Tibial artery (tissue), 4 donors: Measurements from ENCODE around the gene NCAM1.

Experiments used
- DNase-seq, 2 donors: peaks; one replicate each; pipeline ENCODE4 v3.0.0-alpha.2; 2019
- H3K27ac ChIP-seq, 2 donors: fragments of 200-600 bp; sonication (generic) in 1 of 2; 1 replicate in 1 of 2; 2 replicates in 1 of 2; pipeline ENCODE4 v1.5.1; 2018 to 2019; ENCODE audit warnings: mild to moderate bottlenecking in 1 of 2
- H3K27me3 ChIP-seq, 2 donors: fragments of 200-600 bp; sonication (generic) in 1 of 2; one replicate each; pipeline versions ENCODE4 v1.5.1 to v1.6.0; 2016 to 2019
- H3K36me3 ChIP-seq, 3 donors: fragments of 200-600 bp; sonication (generic) in 2 of 3; one replicate each; pipeline ENCODE4 v1.5.1; 2016 to 2019; ENCODE audit warnings: mild to moderate bottlenecking in 2 of 3
- H3K4me1 ChIP-seq, 4 donors: fragments of 200-600 bp; sonication (generic) in 2 of 4; 1 replicate in 3 of 4; 2 replicates in 1 of 4; pipeline ENCODE4 v1.5.1; 2016 to 2019
- H3K4me3 ChIP-seq, 2 donors: fragments of 200-600 bp; sonication (generic) in 1 of 2; 1 replicate in 1 of 2; 2 replicates in 1 of 2; pipeline ENCODE4 v1.5.1; 2018 to 2019; ENCODE audit warnings: mild to moderate bottlenecking in 2 of 2
- H3K9me3 ChIP-seq, 3 donors: fragments of 200-600 bp; sonication (generic) in 1 of 3; one replicate each; pipeline ENCODE4 v1.5.1; 2016 to 2019
- CTCF ChIP-seq, 2 experiments: fragments of 200-600 bp in 1 of 2; fragments of 450-650 bp in 1 of 2; IDR thresholded peaks; one replicate each; pipeline ENCODE4 v1.5.1; 2017 to 2019; ENCODE audit warnings: antibody characterized with exemption in 2 of 2, mild to moderate bottlenecking in 1 of 2, moderate library complexity in 1 of 2
- intact Hi-C: fragments of 100-400 bp; cut with DNase I; formaldehyde crosslinking; loops from one replicate; pipeline ENCODE4 v1.15.0; 2023; ENCODE audit warnings: low total_unique reads

NCAM1 gene

GRCh38 chr11:113133071-113133470 lies 171.9 kb downstream of the NCAM1 start:
- intact Hi-C loops = no loop called here
- no peak overlapping the region for H3K4me3 ChIP-seq
- H3K36me3 ChIP-seq = no peaks in the 10 kb centered on the region
- no peaks in the 10 kb centered on the region for H3K9me3 ChIP-seq
- H3K27ac ChIP-seq = no peak overlapping the region
- no peaks in the 10 kb centered on the region for H3K27me3 ChIP-seq
- no peaks in the 10 kb centered on the region for H3K4me1 ChIP-seq
- no peak for DNase-seq
- TF ChIP-seq CTCF (IDR thresholded peaks at IDR 0.05) = no peak

- no peak for DNase-seq
- Histone ChIP-seq H3K9me3 (no peaks in the 10 kb centered on the region), H3K36me3 (no peaks in the 10 kb centered on the region), H3K27me3 (no peaks in the 10 kb centered on the region), H3K4me3 (no peak overlapping the region), H3K4me1 (no peaks in the 10 kb centered on the region), H3K27ac (no peak overlapping the region)
- intact Hi-C loops = no loop called here
- TF ChIP-seq CTCF (IDR thresholded peaks at IDR 0.05) = no peak
Observed at GRCh38 chr11:113134626-113135025, 173.4 kb downstream of the NCAM1 start.

- DNase-seq = no peak
- intact Hi-C loops = no loop called here
- no peak overlapping the region for H3K4me3 ChIP-seq
- no peak for TF ChIP-seq CTCF (IDR thresholded peaks at IDR 0.05)
- no peak overlapping the region for H3K27ac ChIP-seq
- no peaks in the 10 kb centered on the region for H3K9me3 ChIP-seq
- no peaks in the 10 kb centered on the region for H3K27me3 ChIP-seq
- H3K4me1 ChIP-seq = no peaks in the 10 kb centered on the region
- no peaks in the 10 kb centered on the region for H3K36me3 ChIP-seq
Observed at GRCh38 chr11:113137713-113138529, 176.7 kb downstream of the NCAM1 start.

GRCh38 chr11:113138731-113139130 lies 177.5 kb downstream of the NCAM1 start:
- no peaks in the 10 kb centered on the region for H3K36me3 ChIP-seq
- H3K4me3 ChIP-seq = no peak overlapping the region
- no peak overlapping the region for H3K27ac ChIP-seq
- no peak for DNase-seq
- no peaks in the 10 kb centered on the region for H3K4me1 ChIP-seq
- intact Hi-C loops = no loop called here
- H3K9me3 ChIP-seq = no peaks in the 10 kb centered on the region
- no peaks in the 10 kb centered on the region for H3K27me3 ChIP-seq
- no peak for TF ChIP-seq CTCF (IDR thresholded peaks at IDR 0.05)

GRCh38 chr11:113141010-113141409 lies 179.8 kb downstream of the NCAM1 start:
- intact Hi-C loops = no loop called here
- no peaks in the 10 kb centered on the region for H3K36me3 ChIP-seq
- no peaks in the 10 kb centered on the region for H3K27me3 ChIP-seq
- H3K27ac ChIP-seq = no peak overlapping the region
- TF ChIP-seq CTCF (IDR thresholded peaks at IDR 0.05) = no peak
- H3K9me3 ChIP-seq = no peaks in the 10 kb centered on the region
- H3K4me3 ChIP-seq = no peak overlapping the region
- H3K4me1 ChIP-seq = no peaks in the 10 kb centered on the region
- no peak for DNase-seq
